ENCODE results near the gene EIF3F.

Gene EIF3F

GRCh38 chr11:8035200-8035855, 48.2 kb downstream of the EIF3F start:
- H3K4me3 ChIP-seq (ENCODE audit: low read depth, low read length), result no peak overlapping the region
- DNase-seq (ENCODE audit: low read depth), result no peak
- in situ Hi-C loops (cut with HindIII; ENCODE audit: low sequenced_read_pairs), result no loop called here
- no peak for TF ChIP-seq CTCF (IDR thresholded peaks at IDR 0.05; ENCODE audit: low read depth, low read length, missing control alignments)

- no peak for TF ChIP-seq CTCF (IDR thresholded peaks at IDR 0.05; ENCODE audit: low read depth, low read length, missing control alignments)
- H3K4me3 ChIP-seq (ENCODE audit: low read depth, low read length), result no peak overlapping the region
- in situ Hi-C loops (cut with HindIII; ENCODE audit: low sequenced_read_pairs), result no loop called here
- no peak for DNase-seq (ENCODE audit: low read depth)
These were observed 49.1 kb downstream of the EIF3F start for GRCh38 chr11:8036002-8036802.

GRCh38 chr11:8036986-8037385, 49.8 kb downstream of the EIF3F start:
- in situ Hi-C loops (cut with HindIII; ENCODE audit: low sequenced_read_pairs), result no loop called here
- H3K4me3 ChIP-seq (ENCODE audit: low read depth, low read length), result no peak overlapping the region
- no peak for DNase-seq (ENCODE audit: low read depth)
- no peak for TF ChIP-seq CTCF (IDR thresholded peaks at IDR 0.05; ENCODE audit: low read depth, low read length, missing control alignments)

GRCh38 chr11:8038393-8038792, 51.3 kb downstream of the EIF3F start:
- TF ChIP-seq CTCF (IDR thresholded peaks at IDR 0.05; ENCODE audit: low read depth, low read length, missing control alignments), result no peak
- no peak overlapping the region for H3K4me3 ChIP-seq (ENCODE audit: low read depth, low read length)
- DNase-seq (ENCODE audit: low read depth), result no peak
- in situ Hi-C loops (cut with HindIII; ENCODE audit: low sequenced_read_pairs), result no loop called here

- no peak overlapping the region for H3K4me3 ChIP-seq (ENCODE audit: low read depth, low read length)
- TF ChIP-seq CTCF (IDR thresholded peaks at IDR 0.05; ENCODE audit: low read depth, low read length, missing control alignments), result no peak
- in situ Hi-C loops (cut with HindIII; ENCODE audit: low sequenced_read_pairs), result no loop called here
- DNase-seq (ENCODE audit: low read depth), result no peak
These were observed 51.8 kb downstream of the EIF3F start for GRCh38 chr11:8038811-8039529.

GRCh38 chr11:8039530-8040260, 52.6 kb downstream of the EIF3F start:
- H3K4me3 ChIP-seq (ENCODE audit: low read depth, low read length), result no peak overlapping the region
- no peak for DNase-seq (ENCODE audit: low read depth)
- TF ChIP-seq CTCF (IDR thresholded peaks at IDR 0.05; ENCODE audit: low read depth, low read length, missing control alignments), result no peak
- in situ Hi-C loops (cut with HindIII; ENCODE audit: low sequenced_read_pairs), result no loop called here

All from astrocyte of the cerebellum (primary cell).